Stimulated activated CD4-positive, alpha-beta T cell treated with anti-CD3 and anti-CD28 coated beads, Interleukin-4, amount 100 ng/mL, for 48 hours (primary cell): ENCODE results near the gene EXOSC6.
"Not testable (repeated sequence)": the region's sequence is repeated elsewhere in the genome, so short reads cannot be mapped to it uniquely, and the experiment has no call there.

Source experiments
- DNase-seq, 2 donors: peaks; one replicate each; pipeline ENCODE4 v3.0.0-alpha.2; 2020; ENCODE audit warnings: low read depth in 2 of 2

Gene EXOSC6

DNA sequence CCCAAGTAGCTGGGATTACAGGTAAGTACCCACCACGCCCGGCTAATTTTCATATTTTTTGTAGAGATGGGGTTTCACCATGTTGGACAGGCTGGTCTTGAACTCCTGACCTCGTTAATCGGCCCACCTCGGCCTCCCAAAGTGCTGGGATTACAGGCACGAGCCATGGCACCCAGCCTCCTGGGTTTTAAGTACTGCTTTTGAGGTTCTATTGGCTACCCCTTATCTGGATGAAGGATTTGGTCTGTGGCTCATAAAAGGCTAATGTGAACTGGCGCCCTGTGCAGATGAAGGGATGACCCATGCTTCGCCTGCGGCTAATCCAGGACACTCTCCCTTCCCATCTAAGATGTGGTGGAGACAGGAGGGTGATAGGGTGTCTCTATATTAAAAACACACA is 52.6 kb downstream of the EXOSC6 start:
- DNase-seq: not testable (repeated sequence)

DNA sequence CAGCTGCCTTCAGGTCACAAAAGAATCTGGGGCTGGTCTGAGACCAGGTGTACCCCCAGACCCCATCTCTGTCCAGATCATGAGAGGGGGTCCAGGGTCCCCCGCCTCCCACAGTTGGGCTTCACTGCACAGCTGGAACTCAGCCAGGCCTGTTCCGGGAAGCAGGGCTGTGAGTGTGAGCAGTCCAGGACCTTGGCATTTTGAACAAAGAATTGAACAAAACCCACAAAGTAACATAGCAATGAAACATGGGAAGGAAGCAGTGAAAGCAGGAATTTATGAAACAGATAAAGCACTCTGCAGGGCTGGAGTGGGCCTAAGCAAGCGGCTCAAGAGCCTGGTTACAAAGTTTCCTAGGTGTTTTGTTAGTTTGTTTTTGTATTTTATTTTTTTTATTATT is 53.1 kb downstream of the EXOSC6 start:
- not testable (repeated sequence) for DNase-seq

DNA sequence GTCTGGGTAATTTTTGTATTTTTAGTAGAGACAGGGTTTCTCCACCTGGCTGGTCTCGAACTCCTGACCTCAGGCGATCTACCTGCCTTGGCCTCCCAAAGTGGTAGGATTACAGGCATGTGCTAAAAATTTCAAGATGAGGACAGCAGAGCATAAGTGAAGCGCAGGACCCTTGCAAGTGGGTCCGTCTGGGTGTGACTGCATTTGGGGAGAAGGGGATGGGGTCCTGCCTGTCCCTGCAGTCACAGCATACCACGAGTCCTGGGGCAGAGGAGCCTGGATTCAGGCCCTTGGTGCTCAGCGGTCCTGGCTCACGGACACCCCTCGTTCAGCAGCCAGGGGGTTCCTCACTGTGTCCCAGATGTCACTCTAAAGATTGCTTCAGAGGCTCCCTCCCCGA is 53.5 kb downstream of the EXOSC6 start:
- not testable (repeated sequence) for DNase-seq

DNA sequence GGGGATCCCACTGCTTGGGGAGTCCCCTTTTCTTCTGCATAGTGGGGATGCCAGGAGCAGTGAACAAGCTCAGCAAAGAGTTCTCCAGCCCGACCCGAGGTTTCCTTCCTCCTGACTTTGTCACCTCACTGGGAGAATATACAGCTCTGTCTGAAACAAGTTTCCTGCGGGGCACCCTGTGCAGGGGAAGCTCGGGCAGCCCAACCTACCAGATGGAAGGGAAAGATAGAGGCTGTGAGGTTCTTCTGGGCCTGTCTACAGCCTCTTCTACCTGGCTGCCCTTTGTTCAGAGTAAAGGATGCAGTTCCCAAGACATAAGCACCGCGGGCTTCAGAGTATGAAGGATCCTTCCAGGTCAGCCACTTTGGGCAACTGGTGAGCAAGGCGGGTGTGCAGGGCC is 54.1 kb downstream of the EXOSC6 start:
- not testable (repeated sequence) for DNase-seq
